ENCODE measurements around the gene MROH2A.
"Not testable (repeated sequence)": the region's sequence is repeated elsewhere in the genome, so short reads cannot be mapped to it uniquely, and the experiment has no call there.

The MROH2A gene

DNA sequence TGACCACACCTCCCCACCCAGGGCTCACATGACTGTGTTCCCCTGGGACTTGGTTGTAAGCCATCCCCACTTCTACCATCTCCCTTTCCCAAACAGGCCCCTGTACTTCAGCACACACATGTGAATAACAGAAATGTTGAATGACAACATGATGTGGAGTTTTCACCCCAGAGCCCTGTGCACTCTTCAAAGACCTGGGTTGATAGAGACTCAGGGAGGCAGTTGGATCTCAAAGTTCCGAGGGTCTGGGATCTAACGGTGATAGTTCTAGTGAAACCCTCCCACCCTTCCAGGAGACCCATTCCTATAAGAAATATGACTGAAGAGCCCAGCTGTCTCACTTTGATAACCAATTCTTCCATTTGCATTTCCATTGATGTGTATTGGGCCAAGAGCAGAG is at the start of gene MROH2A:
TSS of gene MROH2A (plus strand) at position 301 of the 400 bp plus-strand sequence. CDS start 1,029 bp downstream, outside the sequence.
- no peak for DNase-seq (ENCODE audit: low spot score)

DNA sequence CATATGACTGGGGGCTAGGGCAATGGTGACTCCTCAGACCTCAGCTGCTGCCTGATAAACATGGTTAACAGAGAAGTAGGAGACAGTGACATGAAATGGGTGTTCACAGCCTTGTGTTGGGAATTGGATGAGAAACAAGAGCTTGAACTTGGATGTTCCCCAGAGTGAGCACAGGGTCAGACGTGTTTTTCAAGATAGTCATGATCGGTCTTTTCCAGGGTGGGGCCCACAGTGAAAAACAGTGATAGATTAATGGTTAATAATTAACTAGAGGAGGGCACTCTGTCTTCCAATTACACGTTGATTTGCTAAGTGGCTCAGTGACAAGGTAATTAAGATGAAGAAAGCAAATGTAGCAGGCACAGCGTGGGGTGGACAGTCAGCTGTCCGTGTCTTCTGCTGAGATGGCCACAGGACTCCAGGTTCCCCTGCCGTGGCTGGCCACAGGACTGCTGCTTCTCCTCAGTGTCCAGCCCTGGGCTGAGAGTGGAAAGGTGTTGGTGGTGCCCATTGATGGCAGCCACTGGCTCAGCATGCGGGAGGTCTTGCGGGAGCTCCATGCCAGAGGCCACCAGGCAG is 49.3 kb upstream of the MROH2A start, which contains the start of gene UGT1A3:
TSS of gene UGT1A3 (plus strand) at position 320 of the 579 bp plus-strand sequence. CDS start at position 405, 85 bp downstream.
- DNase-seq (ENCODE audit: low spot score): no peak

DNA sequence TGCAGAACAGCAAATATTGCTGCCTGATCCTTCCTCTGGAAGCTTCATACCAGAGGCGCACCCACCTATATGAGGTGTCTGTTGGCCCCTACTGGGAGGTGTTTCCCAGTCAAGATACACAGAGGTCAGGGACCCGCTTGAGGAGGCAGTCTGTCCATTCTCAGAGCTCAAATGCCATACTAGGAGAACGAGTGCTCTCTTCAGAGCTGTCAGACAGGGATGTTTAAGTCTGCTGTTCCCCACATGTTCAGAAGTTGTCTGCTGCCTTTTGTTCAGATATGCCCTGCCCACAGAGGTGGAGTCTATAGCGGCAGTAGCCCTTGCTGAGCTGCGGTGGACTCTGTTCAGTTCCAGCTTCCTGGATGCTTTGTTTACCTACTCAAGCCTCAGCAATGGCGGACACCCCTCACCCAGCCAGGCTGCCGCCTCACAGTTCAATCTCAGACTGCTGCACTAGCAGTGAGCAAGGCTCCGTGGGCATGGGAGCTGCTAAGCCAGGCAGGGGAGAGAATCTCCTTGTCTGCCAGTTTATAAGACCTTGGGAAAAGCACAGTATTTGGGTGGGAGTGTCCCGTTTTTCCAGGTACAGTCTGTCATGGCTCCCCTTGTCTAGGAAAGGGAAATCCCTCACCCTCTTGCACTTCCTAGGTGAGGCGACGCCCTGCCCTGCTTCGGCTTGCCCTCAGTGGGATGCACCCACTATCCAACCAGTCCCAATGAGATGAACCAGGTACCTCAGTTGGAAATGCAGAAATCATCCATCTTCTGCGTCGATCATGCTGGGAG is 41.1 kb upstream of the MROH2A start:
- DNase-seq (ENCODE audit: low spot score): not testable (repeated sequence)

- no peak for DNase-seq (ENCODE audit: low spot score)
Observed at GRCh38 chr2:233740870-233741269, 37.3 kb upstream of the MROH2A start.

DNA sequence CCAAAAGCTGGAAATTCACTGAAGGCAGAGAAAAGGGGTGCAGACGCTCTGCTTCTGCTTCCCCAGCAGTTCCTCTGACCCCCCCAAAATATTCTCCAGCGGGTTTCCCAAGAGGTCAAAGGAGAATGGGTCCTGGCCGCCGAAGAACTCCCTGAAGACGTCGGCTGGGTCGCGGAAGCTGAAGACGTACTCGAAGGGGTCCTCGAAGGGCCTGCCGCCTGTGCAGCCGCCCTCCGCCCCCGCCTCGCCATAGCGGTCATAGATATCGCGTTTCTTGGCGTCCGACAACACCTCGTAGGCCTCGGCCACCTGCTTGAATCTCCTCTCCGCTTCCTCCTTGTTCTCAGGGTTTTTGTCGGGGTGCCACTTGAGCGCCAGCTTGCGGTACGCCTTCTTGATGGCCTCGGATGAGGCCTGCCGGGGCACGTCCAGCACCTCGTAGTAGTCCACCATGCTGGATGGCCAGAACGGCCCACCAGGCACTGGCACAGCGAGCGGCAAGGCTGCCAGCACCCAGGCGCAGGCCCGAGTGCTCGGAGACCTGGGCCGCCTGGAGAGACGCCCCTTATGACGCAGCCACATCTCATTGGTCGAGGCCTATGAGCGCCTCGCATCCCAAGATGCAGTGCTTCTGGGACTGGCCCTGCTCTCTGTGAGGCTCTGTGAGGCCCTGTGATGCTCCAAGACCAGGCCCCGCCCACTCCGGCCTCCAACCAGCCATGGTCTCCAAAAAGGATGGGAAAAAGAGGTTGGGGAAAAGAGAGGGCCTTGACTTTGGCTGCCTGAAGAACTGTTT is 34.5 kb upstream of the MROH2A start:
- DNase-seq (ENCODE audit: low spot score): no peak

- DNase-seq (ENCODE audit: low spot score): no peak
Observed at GRCh38 chr2:233745073-233745755, 32.9 kb upstream of the MROH2A start.

DNA sequence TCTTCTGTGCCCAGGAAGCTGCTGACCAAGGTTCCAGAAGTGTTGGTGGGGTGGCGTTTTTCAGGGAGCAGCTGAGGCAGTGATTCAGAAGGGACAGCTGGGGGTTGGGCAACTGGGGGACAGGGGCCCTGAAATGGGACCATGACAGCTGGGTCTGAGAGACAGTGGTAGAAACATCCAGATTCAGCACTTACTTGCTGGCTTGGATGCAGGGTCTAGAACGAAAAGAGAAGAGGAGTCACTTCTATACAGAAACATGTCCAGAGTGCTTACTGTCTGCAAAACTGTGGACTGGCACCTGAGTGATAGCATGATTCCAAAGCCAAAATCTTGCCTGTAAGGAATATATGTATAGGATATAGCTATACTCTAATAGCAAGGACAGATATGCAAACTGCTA is 32.3 kb upstream of the MROH2A start:
- not testable (repeated sequence) for DNase-seq (ENCODE audit: low spot score)

GRCh38 chr2:233746475-233747282 is 31.5 kb upstream of the MROH2A start:
- DNase-seq (ENCODE audit: low spot score): no peak

DNA sequence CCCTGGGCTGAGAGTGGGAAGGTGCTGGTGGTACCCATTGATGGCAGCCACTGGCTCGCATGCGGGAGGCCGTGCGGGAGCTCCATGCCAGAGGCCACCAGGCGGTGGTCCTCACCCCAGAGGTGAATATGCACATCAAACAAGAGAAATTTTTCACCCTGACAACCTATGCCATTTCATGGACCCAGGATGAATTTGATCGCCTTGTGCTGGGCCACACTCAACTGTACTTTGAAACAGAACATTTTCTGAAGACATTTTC is 30.9 kb upstream of the MROH2A start:
- DNase-seq (ENCODE audit: low spot score): no peak

DNA sequence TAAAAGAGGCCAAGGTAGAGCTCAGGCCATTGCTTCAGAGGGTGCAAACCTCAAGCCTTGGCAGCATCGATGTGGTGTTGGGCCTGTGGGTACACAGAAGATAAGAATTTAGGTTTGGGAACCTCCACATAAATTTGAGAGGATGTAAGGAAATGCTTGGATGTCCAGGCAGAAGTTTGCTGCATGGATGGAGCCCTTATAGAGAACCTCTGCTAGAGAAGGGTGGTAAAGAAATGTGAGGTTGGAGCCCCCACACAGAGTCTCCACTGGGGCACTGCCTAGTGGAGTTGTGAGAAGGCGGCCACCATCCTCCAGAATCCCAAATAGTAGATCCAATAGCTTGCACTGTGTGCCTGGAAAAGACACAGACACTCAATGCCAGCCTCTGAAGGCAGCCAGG is 27.4 kb upstream of the MROH2A start:
- not testable (repeated sequence) for DNase-seq (ENCODE audit: low spot score)

DNA sequence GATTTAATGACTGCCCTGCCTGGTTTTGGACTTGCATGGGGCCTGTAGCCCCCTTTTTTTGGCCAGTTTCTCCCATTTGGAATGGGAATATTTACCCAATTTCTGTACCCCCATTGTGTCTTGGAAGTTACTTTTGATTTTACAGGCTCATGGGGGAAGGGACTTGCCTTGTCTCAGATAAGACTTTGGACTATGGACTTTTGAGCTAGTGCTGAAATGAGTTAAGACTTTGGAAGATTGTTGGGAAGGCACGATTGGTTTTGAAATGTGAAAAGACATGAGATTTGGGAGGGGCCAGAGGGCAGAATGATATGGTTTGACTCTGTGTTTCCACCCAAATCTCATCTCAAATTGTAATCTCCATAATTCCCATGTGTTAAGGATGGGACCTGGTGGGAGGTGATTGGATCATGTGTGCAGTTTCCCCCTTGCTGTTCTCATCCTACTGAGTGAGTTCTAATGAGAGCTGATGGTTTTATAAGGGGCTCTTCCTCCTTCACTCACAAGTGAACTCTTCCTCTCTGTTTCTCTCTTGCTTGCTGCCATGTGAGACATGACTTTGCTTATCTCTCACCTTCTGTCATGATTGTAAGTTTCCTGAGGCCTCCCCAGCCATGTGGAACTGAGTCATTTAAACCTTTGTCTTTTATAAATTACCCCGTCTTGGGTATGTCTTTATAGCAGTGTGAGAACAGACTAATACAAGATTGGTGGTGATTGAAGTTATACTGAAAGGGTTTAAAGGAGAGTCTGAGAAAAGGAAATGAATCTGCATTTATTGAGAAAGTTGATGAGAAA is 26.7 kb upstream of the MROH2A start:
- not testable (repeated sequence) for DNase-seq (ENCODE audit: low spot score)

DNA sequence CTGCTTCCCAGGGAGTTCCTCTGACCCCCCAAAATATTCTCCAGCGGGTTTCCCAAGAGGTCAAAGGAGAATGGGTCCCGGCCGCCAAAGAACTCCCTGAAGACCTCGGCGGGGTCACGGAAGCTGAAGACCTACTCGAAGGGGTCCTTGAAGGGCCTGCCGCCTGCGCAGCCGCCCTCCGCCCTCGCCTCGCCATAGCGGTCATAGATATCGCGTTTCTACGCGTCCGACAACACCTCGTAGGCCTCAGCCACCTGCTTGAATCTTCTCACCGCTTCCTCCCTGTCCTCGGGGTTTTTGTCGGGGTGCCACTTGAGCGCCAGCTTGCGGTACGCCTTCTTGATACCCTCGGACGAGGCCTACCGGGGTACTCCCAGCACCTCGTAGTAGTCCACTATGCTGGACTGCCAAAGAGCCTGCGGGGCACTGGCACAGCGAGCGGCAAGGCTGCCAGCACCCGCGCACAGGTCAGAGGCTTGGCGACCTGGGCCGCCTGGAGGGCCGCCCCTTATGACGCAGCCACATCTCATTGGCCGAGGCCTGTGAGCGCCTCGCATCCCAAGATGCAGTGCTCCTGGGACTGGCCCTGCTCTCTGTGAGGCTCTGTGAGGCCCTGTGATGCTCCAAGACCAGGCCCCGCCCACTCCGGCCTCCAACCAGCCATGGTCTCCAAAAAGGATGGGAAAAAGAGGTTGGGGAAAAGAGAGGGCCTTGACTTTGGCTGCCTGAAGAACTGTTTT is 23.1 kb upstream of the MROH2A start:
- no peak for DNase-seq (ENCODE audit: low spot score)

- no peak for DNase-seq (ENCODE audit: low spot score)
Observed at GRCh38 chr2:233756429-233757081, 21.6 kb upstream of the MROH2A start.

DNA sequence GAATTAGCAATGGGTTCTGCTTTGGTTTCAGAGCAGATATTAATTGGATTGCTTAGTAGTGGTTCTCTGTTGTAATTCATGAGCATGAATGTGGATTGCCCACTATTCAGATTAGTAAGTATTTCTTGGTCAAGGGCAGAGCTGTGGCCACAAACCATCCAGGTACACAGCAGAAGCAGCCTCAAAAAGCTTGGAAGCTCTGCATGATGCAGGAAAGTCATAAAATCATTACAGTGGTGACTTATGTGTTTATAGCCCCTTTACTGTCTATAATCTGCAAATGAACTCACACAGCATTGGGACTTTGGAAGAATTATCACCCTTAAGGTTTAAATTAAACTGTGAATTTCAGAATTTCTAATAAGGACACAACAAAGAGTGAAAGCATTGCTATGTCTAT is 20.0 kb upstream of the MROH2A start:
- DNase-seq (ENCODE audit: low spot score): no peak

GRCh38 chr2:233758849-233759248 is 19.3 kb upstream of the MROH2A start:
- DNase-seq (ENCODE audit: low spot score): no peak

DNA sequence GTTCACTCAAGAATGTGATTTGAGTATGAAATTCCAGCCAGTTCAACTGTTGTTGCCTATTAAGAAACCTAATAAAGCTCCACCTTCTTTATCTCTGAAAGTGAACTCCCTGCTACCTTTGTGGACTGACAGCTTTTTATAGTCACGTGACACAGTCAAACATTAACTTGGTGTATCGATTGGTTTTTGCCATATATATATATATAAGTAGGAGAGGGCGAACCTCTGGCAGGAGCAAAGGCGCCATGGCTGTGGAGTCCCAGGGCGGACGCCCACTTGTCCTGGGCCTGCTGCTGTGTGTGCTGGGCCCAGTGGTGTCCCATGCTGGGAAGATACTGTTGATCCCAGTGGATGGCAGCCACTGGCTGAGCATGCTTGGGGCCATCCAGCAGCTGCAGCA is 18.1 kb upstream of the MROH2A start, which contains the start of gene UGT1A1:
TSS of gene UGT1A1 (plus strand) at position 228 of the 400 bp plus-strand sequence. CDS start at position 246, 18 bp downstream.
- DNase-seq (ENCODE audit: low spot score): no peak

DNA sequence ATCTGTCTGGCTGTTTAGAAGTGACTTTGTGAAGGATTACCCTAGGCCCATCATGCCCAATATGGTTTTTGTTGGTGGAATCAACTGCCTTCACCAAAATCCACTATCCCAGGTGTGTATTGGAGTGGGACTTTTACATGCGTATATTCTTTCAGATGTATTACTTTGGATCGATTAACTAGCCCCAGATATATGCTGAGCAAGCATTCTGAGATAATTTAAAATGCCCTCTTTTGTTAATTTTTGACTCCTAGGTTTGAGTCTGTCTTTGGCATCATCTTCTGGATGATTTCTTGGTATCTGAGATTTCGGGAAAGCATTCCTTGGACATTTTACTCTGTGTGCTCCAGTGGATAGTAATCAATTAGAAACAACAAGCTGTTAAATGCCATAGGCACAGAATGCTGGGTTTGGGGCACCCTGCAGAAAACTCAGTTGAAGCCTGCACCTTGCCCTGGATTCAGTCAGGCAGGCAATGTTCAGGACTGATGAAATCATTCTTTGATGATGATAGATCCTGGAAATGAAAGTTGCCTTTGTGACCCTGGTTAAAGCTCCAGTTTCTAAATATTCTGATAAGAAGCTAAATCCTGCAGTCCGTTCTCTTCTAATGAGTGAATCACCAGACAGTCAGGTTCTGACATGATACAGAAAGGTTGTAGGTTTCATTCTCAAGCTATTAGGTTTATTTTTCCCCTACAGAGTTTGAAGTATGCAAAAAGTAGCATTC is 16.9 kb upstream of the MROH2A start:
- DNase-seq (ENCODE audit: low spot score): no peak

DNA sequence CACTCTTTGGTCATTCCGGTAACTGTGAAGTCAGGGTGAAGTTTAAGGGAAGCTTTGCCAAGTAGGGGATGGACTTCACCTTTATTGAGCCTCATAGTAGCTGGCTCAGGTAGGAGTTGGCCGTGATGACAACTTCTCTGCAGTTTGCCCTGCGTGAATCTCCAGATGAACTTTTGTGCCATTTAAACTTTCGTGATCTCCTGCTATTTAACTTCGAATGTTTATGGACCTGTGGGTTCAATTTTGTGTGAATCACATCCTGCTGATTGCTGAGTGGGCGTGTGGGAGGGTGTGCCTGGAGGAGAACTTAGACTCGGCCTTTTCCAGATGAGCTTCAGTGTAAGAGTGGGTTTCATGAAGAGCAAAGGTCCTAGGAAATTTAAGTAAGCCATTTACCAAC is 13.9 kb upstream of the MROH2A start:
- no peak for DNase-seq (ENCODE audit: low spot score)

- DNase-seq (ENCODE audit: low spot score): no peak
Observed at GRCh38 chr2:233764761-233765160, 13.4 kb upstream of the MROH2A start.

Data from CD4-positive, alpha-beta T cell treated with Interleukin-15 for 4 hours (primary cell).